AG09319 (cell line): ENCODE measurements around the gene GRAMD1B.

Source experiments
- DNase-seq: peaks from one replicate; pipeline ENCODE4 v3.0.0-alpha.2; 2010; ENCODE audit warnings: low read depth; ENCODE audit errors: extremely low read depth
- CTCF ChIP-seq: IDR thresholded peaks from 2 replicates; pipeline ENCODE4 v1.5.1; 2011; ENCODE audit warnings: low read depth, mild to moderate bottlenecking, inconsistent platforms, low read length, moderate library complexity

GRAMD1B gene

GRCh38 chr11:123472236-123472935, 42.3 kb downstream of the GRAMD1B start:
- DNase-seq: no peak

GRCh38 chr11:123473941-123474677, 44.0 kb downstream of the GRAMD1B start:
- TF ChIP-seq CTCF: no peak
- DNase-seq: peak; percentile 56

More at GRCh38 chr11:123472236-123472935, 42.3 kb downstream of the GRAMD1B start:
- TF ChIP-seq CTCF: no peak

- DNase-seq: no peak
- no peak for TF ChIP-seq CTCF
Measured at GRCh38 chr11:123474994-123475393, 44.9 kb downstream of the GRAMD1B start.

DNA sequence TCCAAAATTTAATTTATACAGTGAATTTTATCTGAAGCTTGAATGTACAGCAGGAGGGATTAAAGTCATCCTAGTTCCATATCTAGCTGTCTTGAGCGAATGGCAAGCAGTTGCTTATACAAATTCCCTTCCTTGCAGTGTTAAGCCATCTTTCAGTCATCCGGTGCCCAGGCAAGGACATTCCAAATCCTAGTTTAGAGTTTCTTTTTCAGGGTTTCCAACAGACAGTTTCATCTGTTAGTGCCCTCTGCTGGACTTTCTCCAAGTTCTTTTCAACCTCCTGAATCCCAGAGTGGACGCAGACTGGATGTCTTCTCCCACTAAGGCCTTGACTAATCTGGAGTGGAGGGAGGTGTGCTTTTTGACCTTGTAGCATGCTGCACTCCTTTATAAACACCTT, 45.4 kb downstream of the GRAMD1B start:
- peak; percentile 18 for TF ChIP-seq CTCF
- no peak for DNase-seq

GRCh38 chr11:123477205-123477907, 47.3 kb downstream of the GRAMD1B start:
- DNase-seq: no peak
- no peak for TF ChIP-seq CTCF

- peak; percentile 62 for TF ChIP-seq CTCF
- DNase-seq: peak; percentile 64
Measured at GRCh38 chr11:123478352-123478987, 48.4 kb downstream of the GRAMD1B start.
